Transverse colon (tissue), 4 donors: ENCODE results near the gene ZDBF2. TPM values are rescaled to one million over a fixed set of nuclear protein-coding genes. Genes with fewer than 3 reads are reported as not detected.

Experiments used
- DNase-seq: peaks from one replicate; pipeline ENCODE4 v3.0.0-alpha.2; 2019
- H3K27ac ChIP-seq, 4 donors: fragments of 200-600 bp; sonication (generic); 2 replicates each; pipeline ENCODE4 v1.5.1; 2016 to 2018; ENCODE audit warnings: inconsistent platforms in 4 of 4
- H3K27me3 ChIP-seq: fragments of 200-600 bp; sonication (generic); 2 replicates; pipeline ENCODE4 v1.5.1; 2017; ENCODE audit warnings: inconsistent platforms
- H3K36me3 ChIP-seq, 4 donors: fragments of 200-600 bp; sonication (generic); 2 replicates each; pipeline ENCODE4 v1.5.1; 2017 to 2019; ENCODE audit warnings: inconsistent platforms in 4 of 4
- H3K4me1 ChIP-seq, 4 donors: fragments of 200-600 bp; sonication (generic); 2 replicates each; pipeline ENCODE4 v1.5.1; 2017 to 2020; ENCODE audit warnings: inconsistent platforms in 4 of 4
- H3K4me3 ChIP-seq, 4 donors: fragments of 200-600 bp; sonication (generic); 1 replicate in 1 of 4; 2 replicates in 3 of 4; pipeline versions ENCODE4 v1.5.1 to v1.6.1; 2017 to 2019; ENCODE audit warnings: inconsistent platforms in 4 of 4
- H3K9me3 ChIP-seq, 2 donors: fragments of 200-600 bp; sonication (generic); 2 replicates each; pipeline ENCODE4 v1.5.1; 2017 to 2019; ENCODE audit warnings: inconsistent platforms in 2 of 2
- CTCF ChIP-seq, 5 experiments: fragments of 200-600 bp in 3 of 5; fragments of 450-650 bp in 2 of 5; sonication (generic) in 3 of 5; IDR thresholded peaks; 1 replicate in 2 of 5; 2 replicates in 3 of 5; pipeline ENCODE4 v1.5.1; 2016 to 2017; ENCODE audit warnings: antibody characterized with exemption in 5 of 5, inconsistent platforms in 3 of 5, mild to moderate bottlenecking in 2 of 5, moderate library complexity in 1 of 5
- EP300 ChIP-seq: sonication (generic); formaldehyde crosslinking; IDR thresholded peaks from one replicate; pipeline ENCODE4 v1.6.1; 2017; ENCODE audit warnings: antibody characterized with exemption, low read depth
- POLR2A ChIP-seq: fragments of 450-650 bp; IDR thresholded peaks from one replicate; pipeline ENCODE4 v1.6.1; 2016; ENCODE audit warnings: antibody characterized with exemption, mild to moderate bottlenecking, moderate library complexity
- POLR2AphosphoS5 ChIP-seq, 3 donors: sonication (generic); formaldehyde crosslinking; IDR thresholded peaks; one replicate each; pipeline ENCODE4 v1.6.1; 2016; ENCODE audit warnings: antibody characterized with exemption in 3 of 3
- WGBS, 2 donors: methylation state at CpG; one replicate each; pipeline ENCODE4 v1.1.5; 2018; ENCODE audit warnings: low coverage in 1 of 2; 5-methylcytosine and 5-hydroxymethylcytosine counted together
- in situ Hi-C, 4 donors: fragments of 200-750 bp; cut with MboI; loops; one replicate each; pipeline versions ENCODE4 v1.15.0 to v1.15.1; 2017; ENCODE audit warnings: low sequenced_read_pairs in 3 of 4, low pct_ligation_motif_present in 1 of 4, low pct_unique_long_range_greater_than_20kb in 1 of 4
- intact Hi-C: fragments of 100-400 bp; cut with DNase I; formaldehyde crosslinking; loops from one replicate; pipeline ENCODE4 v1.15.1; 2023; ENCODE audit warnings: low total_unique reads
- small RNA-seq, 4 donors: library from RNA; depleted of rRNA; stranded (forward); fragments of <200 nt; gene quantifications; one replicate each; pipeline ENCODE3, GENCODE V24; 2016
- total RNA-seq, 4 donors: library from RNA; depleted of rRNA; stranded (reverse); fragments of >200 nt; gene quantifications; one replicate each; pipeline ENCODE4 v1.1.0, GENCODE V29; 2016

ZDBF2 gene
- total RNA-seq, 4 donors from 2014 or later = 2.2 to 9.4 (median 6.6) TPM

DNA sequence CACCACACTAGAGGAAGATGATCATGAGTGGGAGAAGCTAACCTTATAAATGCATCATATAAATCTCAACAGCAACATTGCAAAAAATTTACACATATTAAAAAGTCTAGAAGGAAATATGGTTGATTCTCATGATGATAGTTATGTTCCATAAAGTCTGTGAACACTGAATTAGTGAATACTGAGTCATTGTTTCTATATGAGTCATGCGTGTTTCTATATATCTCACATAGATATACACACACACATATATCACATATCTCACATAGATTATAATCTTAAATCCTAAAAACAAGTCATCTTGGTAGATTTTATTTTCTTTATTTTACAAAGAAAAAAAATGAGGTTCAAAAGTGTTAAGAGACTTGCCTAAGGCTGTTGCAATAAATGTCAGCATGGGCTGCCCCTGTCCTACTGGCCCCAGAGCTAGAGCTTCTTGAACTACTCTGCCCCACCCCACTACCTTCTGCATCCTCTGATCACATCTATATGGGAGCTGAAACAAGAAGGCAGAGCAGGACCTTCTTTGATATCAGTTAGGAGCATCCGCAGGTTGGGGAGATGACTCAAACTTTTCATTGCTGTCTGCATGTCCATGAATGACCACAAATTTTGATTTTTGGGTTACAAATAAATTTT, 87.1 kb downstream of the ZDBF2 start:
- intact Hi-C loops = no loop called here
- H3K36me3 ChIP-seq = no peaks in the 10 kb centered on the region
- WGBS, 2 donors = 81 to 93% methylated on average over 2 of the region's 2 CpGs
- no peak overlapping the region for H3K4me3 ChIP-seq
- in situ Hi-C loops = no loop called here
- H3K4me1 ChIP-seq = no peaks in the 10 kb centered on the region
- H3K27ac ChIP-seq = no peak overlapping the region
- no peak for TF ChIP-seq POLR2AphosphoS5 (IDR thresholded peaks at IDR 0.05)
- no peak for TF ChIP-seq EP300
- no peak for TF ChIP-seq POLR2A
- TF ChIP-seq CTCF (IDR thresholded peaks at IDR 0.05) = no peak
- H3K27me3 ChIP-seq = no peaks in the 10 kb centered on the region
- no peak for DNase-seq
- no peaks in the 10 kb centered on the region for H3K9me3 ChIP-seq

Small RNA genes within 50 kb of the gene (small RNA-seq; reads per million reads assigned to genes)
- 0 reads per million in 4 donors for gene HMGN1P6
- gene RN7SKP260 = 0 reads per million in 4 donors

Other genes starting within 250 kb of the ZDBF2 start
- gene INO80D, start 188.5 kb upstream of the ZDBF2 start, total RNA-seq = 10 to 100 TPM; 22.9 to 46.8 (median 31.2) TPM
- gene NDUFS1, start 115.2 kb upstream of the ZDBF2 start, total RNA-seq = 100 to 1,000 TPM in 1 of 4 donors, 10 to 100 TPM in 3; 37.0 to 118 (median 76.5) TPM
- 100 to 1,000 TPM in 3 of 4 donors, 10 to 100 TPM in 1; 83.0 to 261 (median 183) TPM for gene EEF1B2, start 114.8 kb upstream of the ZDBF2 start, total RNA-seq
- 1 to 10 TPM in 3 of 4 donors, not detected in 1; 1.2 to 4.5 (median 2.2) TPM for gene ADAM23, start 168.9 kb downstream of the ZDBF2 start, total RNA-seq